HG03103 (cell line): ENCODE results near the gene EFCAB8.

ENCODE experiments used
- ATAC-seq: cut with Tn5 transposase; IDR thresholded peaks from one replicate; pipeline ENCODE4 v1.9.1; 2021; ENCODE audit warnings: low read depth; ENCODE audit not compliant: unreplicated experiment

Gene EFCAB8

GRCh38 chr20:32906871-32907495 lies 48.3 kb downstream of the EFCAB8 start:
- no peak for ATAC-seq

- ATAC-seq = no peak
These were observed 49.2 kb downstream of the EFCAB8 start for GRCh38 chr20:32907886-32908285.

DNA sequence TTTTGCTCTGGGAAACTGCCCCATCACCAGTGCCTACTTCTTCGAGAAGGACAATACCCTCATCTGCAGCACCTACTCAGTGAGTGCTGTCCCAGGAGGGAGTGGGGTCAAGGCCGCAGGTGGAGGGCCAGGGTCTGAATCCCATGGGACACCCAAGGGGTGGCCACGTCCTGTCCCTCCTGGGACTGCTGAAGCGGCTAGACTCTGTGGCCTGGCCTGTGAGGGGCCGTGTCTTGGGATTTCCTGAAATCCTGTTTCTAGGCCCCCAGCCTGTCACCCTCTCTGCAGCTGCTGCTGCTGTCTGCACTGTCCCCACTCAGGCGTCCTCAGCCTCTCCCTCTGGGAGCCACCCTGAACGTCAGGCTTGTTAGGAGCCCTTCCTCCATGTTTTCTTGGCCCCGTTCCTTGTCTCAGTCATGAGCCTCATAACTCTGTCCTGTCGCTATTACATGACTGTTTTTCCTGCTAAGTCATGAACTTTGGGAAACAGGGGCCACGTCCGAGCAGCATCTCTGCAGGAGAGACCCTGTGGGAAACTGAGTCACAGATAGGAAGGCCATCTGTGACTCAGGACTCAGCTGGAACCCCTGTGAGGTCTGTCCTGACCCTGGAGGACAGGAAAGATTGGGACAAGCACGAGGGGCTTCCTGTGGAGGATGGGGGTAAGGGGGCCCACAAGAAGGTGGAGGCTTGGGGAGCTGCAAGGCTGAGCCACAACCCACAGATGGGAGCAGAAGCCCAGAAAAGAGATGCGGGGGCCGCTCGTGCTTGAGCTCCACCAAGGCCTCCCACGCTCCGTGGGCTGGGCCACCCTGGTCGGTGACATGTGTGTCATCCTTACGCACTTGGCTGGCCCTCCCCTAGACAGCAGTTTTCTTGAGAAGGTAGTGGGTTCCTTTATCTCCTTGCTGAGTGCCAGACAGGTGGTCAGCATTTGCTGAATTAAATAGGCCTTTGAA lies 49.9 kb downstream of the EFCAB8 start:
- no peak for ATAC-seq

DNA sequence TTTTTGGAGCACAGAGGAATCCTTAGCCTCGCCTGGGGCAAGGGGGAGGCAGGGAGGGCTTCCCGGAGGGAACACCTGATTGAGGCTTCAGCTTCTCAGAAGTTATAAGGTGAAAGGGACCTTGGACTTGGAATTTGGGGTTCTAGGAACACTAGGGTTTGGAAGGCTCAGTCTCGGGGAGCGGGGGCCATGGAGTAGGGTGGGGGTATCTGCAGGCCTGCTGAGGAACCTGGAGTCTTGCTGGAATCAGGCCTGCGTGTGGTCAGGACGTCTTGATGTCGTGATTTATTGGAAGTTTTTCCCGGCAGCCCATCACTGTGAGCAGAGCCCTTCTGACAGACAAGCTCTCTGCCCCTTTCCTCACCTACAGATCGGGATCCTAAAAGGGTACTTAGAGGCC lies 50.7 kb downstream of the EFCAB8 start:
- ATAC-seq = no peak

- ATAC-seq = no peak
These were observed 51.3 kb downstream of the EFCAB8 start for GRCh38 chr20:32909896-32910571.

GRCh38 chr20:32911355-32911754 lies 52.6 kb downstream of the EFCAB8 start:
- no peak for ATAC-seq

- ATAC-seq = no peak
These were observed 54.0 kb downstream of the EFCAB8 start for GRCh38 chr20:32912688-32913087.

- ATAC-seq = no peak
These were observed 55.3 kb downstream of the EFCAB8 start for GRCh38 chr20:32914031-32914430.

- ATAC-seq = no peak
These were observed 58.6 kb downstream of the EFCAB8 start for GRCh38 chr20:32917191-32917950.

GRCh38 chr20:32918296-32918695 lies 59.6 kb downstream of the EFCAB8 start:
- ATAC-seq = no peak

DNA sequence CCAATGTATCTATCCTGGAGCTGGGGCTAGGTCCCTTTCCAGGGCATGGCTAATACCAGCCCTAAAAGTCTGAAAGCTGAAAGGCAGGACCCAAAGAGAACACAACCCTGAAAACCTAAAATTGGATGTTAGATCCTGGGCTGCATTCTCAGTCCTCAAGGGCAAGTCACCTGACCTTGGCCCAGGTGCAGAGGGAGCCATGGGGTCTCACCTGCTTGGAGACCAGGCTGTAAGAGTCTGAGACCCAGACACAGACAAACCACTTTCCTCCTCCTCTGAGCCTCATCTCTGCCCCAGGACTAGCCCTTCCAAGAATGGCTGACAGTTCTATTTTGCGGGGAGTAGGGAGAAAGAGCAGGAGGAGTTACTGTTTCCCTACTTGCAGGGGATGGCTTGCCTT lies 60.0 kb downstream of the EFCAB8 start:
- no peak for ATAC-seq

- no peak for ATAC-seq
These were observed 61.3 kb downstream of the EFCAB8 start for GRCh38 chr20:32920066-32920465.

DNA sequence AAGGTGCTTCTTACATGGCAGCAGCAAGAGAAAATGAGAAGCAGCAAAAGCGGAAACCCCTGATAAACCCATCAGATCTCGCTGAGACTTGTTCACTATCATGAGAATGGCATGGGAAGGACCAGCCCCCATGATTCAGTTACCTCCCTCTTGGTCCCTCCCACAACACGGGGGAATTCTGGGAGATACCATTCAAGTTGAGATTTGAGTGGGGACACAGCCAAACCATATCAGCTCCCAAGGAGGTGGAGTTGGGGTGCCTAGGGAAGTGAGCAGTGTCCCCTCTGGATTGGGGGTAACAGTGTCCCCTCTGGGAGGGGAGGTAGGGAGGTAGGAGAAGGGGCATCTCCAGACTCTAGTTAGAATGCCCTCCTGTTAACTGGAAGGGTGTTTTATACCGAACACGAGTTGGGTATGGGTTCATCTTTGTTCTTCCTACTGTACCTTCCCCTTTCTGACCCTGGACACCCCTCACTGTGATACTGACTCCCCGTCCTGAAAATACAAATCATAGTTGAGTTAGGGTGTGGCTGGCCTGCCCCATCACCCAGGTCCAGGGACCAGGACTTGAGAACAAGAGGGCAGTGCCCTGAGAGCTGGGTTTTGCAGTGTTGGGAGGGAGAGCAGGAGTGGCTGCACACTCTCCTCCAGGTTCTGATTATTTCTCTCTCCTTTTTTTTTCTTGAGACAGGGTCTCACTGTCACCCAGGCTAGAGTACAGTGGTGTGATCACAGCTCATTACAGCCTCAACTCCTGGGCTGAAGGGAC lies 62.0 kb downstream of the EFCAB8 start:
- no peak for ATAC-seq

- ATAC-seq = no peak
These were observed 63.7 kb downstream of the EFCAB8 start for GRCh38 chr20:32922466-32922865.

DNA sequence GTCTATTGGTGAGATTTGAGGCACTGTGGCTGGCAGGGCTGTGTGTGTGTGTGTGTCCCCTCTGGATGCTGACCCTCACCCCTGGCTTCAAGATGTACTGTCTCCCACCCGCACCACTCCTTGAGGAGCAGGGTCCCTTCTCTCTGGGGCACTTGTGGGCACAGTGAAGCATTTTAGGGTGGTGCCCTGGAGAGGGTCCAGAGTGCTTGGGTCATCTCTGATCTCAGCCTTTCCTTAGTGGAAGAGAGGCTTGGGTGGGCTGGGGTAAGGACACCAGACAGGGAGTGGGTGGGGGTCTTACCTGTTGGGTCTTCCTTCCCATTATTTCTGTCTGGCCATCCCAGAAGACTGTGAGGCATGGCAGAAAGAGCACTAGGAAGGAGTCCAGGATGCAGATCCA lies 66.1 kb downstream of the EFCAB8 start:
- no peak for ATAC-seq

DNA sequence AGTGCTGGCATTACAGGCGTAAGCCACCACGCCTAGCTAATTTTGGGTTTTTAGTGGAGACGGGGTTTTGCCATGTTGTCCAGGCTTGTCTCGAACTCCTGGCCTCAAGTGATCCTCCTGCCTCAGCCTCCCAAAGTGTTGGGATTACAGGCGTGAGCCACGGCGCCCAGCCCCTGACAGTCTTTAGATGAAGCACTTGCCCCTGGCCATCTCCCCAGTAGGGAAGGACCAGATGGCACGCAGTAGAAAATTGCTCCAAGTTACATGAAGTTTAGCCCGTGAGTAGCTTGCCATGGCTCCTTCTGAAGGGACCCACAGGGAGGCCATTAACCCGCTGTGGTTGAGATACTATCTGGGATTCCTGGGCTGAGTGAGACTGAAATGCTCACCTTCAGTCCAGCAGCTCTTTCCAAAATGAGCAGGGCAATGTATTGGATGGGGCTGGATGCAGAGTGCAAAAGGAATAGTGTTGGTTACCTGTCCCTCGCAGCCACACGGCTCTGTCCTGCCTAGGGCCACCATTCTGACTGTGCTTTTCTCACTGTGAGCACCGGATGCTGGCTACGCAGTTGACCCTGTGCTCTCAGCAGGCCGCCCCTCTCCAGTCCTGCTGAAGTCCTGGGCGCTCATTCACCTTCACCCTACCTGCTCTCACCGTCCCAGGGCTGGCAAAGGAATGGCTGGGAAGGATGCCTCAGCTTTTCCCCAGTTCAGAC lies 66.9 kb downstream of the EFCAB8 start:
- ATAC-seq = no peak

DNA sequence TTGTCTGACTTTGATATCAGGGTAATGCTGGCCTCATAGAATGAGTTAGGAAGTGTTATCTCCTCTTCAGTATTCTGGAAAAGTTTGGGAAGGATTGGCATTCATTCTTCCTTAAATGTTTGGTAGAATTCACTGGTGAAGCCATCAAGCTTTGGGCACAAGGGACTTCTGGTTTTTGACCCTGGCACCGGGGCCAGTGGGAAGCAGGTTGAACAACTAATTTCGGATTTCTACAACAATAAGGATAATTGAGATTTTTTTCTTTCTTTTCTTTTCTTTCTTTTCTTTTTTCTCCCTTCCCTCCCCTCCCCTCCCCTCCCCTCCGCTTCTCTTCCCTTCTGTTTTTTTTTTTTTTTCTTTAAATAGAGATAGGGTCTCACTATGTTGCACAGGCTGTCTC lies 70.4 kb downstream of the EFCAB8 start:
- no peak for ATAC-seq

GRCh38 chr20:32930181-32930580 lies 71.5 kb downstream of the EFCAB8 start:
- no peak for ATAC-seq

- ATAC-seq = no peak
These were observed 72.0 kb downstream of the EFCAB8 start for GRCh38 chr20:32930701-32931100.
